ENCODE results near the gene AGPAT3. TPM values are rescaled to one million over a fixed set of nuclear protein-coding genes. Genes with fewer than 3 reads are reported as not detected.
"Not testable (repeated sequence)": the region's sequence is repeated elsewhere in the genome, so short reads cannot be mapped to it uniquely, and the experiment has no call there.

Gene AGPAT3
- total RNA-seq, 1 donor from 2014 or later = 34.4 TPM

GRCh38 chr21:43882952-43883545 is 18.0 kb downstream of the AGPAT3 start:
- no peak for DNase-seq (ENCODE audit: low read depth in 2 of 2)

- DNase-seq (ENCODE audit: low read depth in 2 of 2) = no peak
Observed at GRCh38 chr21:43884012-43884860, 19.2 kb downstream of the AGPAT3 start.

GRCh38 chr21:43884861-43885417 is 19.9 kb downstream of the AGPAT3 start:
- DNase-seq (ENCODE audit: low read depth in 2 of 2) = no peak

- no peak for DNase-seq (ENCODE audit: low read depth in 2 of 2)
Observed at GRCh38 chr21:43885721-43886120, 20.7 kb downstream of the AGPAT3 start.

GRCh38 chr21:43886565-43886964 is 21.5 kb downstream of the AGPAT3 start:
- no peak for DNase-seq (ENCODE audit: low read depth in 2 of 2)

GRCh38 chr21:43889069-43889468 is 24.0 kb downstream of the AGPAT3 start:
- DNase-seq (ENCODE audit: low read depth in 2 of 2) = no peak

- DNase-seq (ENCODE audit: low read depth in 2 of 2) = peak in 1 of 2 donors; percentile 31
Observed at GRCh38 chr21:43890042-43890441, 25.0 kb downstream of the AGPAT3 start.

GRCh38 chr21:43892334-43892733 is 27.3 kb downstream of the AGPAT3 start:
- DNase-seq (ENCODE audit: low read depth in 2 of 2) = no peak

- DNase-seq (ENCODE audit: low read depth in 2 of 2) = no peak
Observed at GRCh38 chr21:43892984-43893535, 28.0 kb downstream of the AGPAT3 start.

GRCh38 chr21:43893536-43894205 is 28.6 kb downstream of the AGPAT3 start:
- peak; percentile 90 to 91 for DNase-seq (ENCODE audit: low read depth in 2 of 2)

GRCh38 chr21:43894206-43894577 is 29.2 kb downstream of the AGPAT3 start:
- peak in 1 of 2 donors; percentile 15 for DNase-seq (ENCODE audit: low read depth in 2 of 2)

GRCh38 chr21:43895196-43895595 is 30.2 kb downstream of the AGPAT3 start:
- no peak for DNase-seq (ENCODE audit: low read depth in 2 of 2)

GRCh38 chr21:43896696-43897299 is 31.8 kb downstream of the AGPAT3 start:
- not testable (repeated sequence) for DNase-seq (ENCODE audit: low read depth in 2 of 2)

GRCh38 chr21:43899307-43900077 is 34.5 kb downstream of the AGPAT3 start:
- DNase-seq (ENCODE audit: low read depth in 2 of 2) = no peak

- no peak for DNase-seq (ENCODE audit: low read depth in 2 of 2)
Observed at GRCh38 chr21:43900078-43900385, 35.0 kb downstream of the AGPAT3 start.

- peak in 1 of 2 donors; percentile 16 for DNase-seq (ENCODE audit: low read depth in 2 of 2)
Observed at GRCh38 chr21:43900690-43901089, 35.7 kb downstream of the AGPAT3 start.

GRCh38 chr21:43902441-43902840 is 37.4 kb downstream of the AGPAT3 start:
- DNase-seq (ENCODE audit: low read depth in 2 of 2) = peak; percentile 83 to 88

GRCh38 chr21:43903451-43904091 is 38.5 kb downstream of the AGPAT3 start:
- peak; percentile 73 to 85 for DNase-seq (ENCODE audit: low read depth in 2 of 2)

- DNase-seq (ENCODE audit: low read depth in 2 of 2) = no peak
Observed at GRCh38 chr21:43904331-43904781, 39.3 kb downstream of the AGPAT3 start.

Measured in dermis microvascular lymphatic vessel endothelial cell (primary cell).